Endothelial cell of umbilical vein (primary cell): ENCODE data around the gene ADCY5. TPM values are rescaled to one million over a fixed set of nuclear protein-coding genes. Genes with fewer than 3 reads are reported as not detected.

Experiments used
- BruUV-seq: library from RNA; stranded (reverse); fragments of 400-500 nt; replicated peaks from 2 replicates; lab custom pipeline; 2021; lab: Mats Ljungman, UMichigan
- CTCF ChIA-PET: fragments of 300-600, 350-600 bp; sonication (Branson Sonifier 250); formaldehyde crosslinking; loops from one replicate; lab custom pipeline; 2021; ENCODE audit warnings: antibody characterized with exemption, inconsistent platforms; lab: Charles Lee
- POLR2A ChIA-PET: fragments of 300-600, 350-600 bp; sonication (Branson Sonifier 250); formaldehyde crosslinking; loops from one replicate; lab custom pipeline; 2021; ENCODE audit warnings: antibody characterized with exemption, inconsistent platforms; lab: Charles Lee
- DNase-seq: peaks from one replicate; pipeline ENCODE4 v3.0.0-alpha.2; 2011; ENCODE audit warnings: low read depth, low spot score
- FAIRE-seq: peaks from 2 replicates; lab custom pipeline; 2011; peaks lifted over from hg19 to GRCh38; lab: Jason Lieb, UNC
- H2AFZ ChIP-seq: 2 replicates; pipeline ENCODE4 v1.6.0; 2012; ENCODE audit warnings: low read depth, low read length, control low read depth, inconsistent platforms
- H3K27ac ChIP-seq: 2 replicates; pipeline ENCODE4 v1.5.1; 2011; ENCODE audit warnings: low read depth, mild to moderate bottlenecking, control low read depth, low read length, moderate library complexity; ENCODE audit not compliant: insufficient read depth
- H3K27me3 ChIP-seq, 2 experiments: 2 replicates each; pipeline versions ENCODE4 v1.6.0 to v1.6.1; 2011; ENCODE audit warnings: low read length in 2 of 2, mixed read lengths in 1 of 2; ENCODE audit not compliant: control insufficient read depth in 2 of 2, insufficient read depth in 2 of 2
- H3K36me3 ChIP-seq, 2 experiments: 2 replicates in 1 of 2; 3 replicates in 1 of 2; pipeline ENCODE4 v1.5.1; 2011; ENCODE audit warnings: low read length in 2 of 2, mild to moderate bottlenecking in 1 of 2, moderate library complexity in 1 of 2; ENCODE audit not compliant: control insufficient read depth in 2 of 2, insufficient read depth in 2 of 2; ENCODE audit errors: extremely low read depth in 1 of 2
- H3K4me1 ChIP-seq: 3 replicates; pipeline ENCODE4 v1.5.1; 2011; ENCODE audit warnings: mild to moderate bottlenecking, low read length; ENCODE audit not compliant: control insufficient read depth, insufficient read depth; ENCODE audit errors: extremely low read depth
- H3K4me2 ChIP-seq: 2 replicates; pipeline ENCODE4 v1.6.1; 2011; ENCODE audit warnings: low read length, control low read depth, mixed read lengths; ENCODE audit not compliant: insufficient read depth
- H3K4me3 ChIP-seq, 3 experiments: fragments of 200-600 bp in 1 of 3; sonication (generic), shearing (Covaris generic) in 1 of 3; replicated peaks in 1 of 3; 2 replicates each; pipeline ENCODE4 v1.5.1; 2011 to 2016; ENCODE audit warnings: control low read depth in 3 of 3, low read length in 3 of 3, mild to moderate bottlenecking in 2 of 3, inconsistent platforms in 1 of 3, low read depth in 1 of 3, moderate library complexity in 1 of 3; ENCODE audit not compliant: insufficient read depth in 1 of 3
- H3K79me2 ChIP-seq: 2 replicates; pipeline ENCODE4 v1.6.0; 2012; ENCODE audit warnings: low read length, inconsistent platforms; ENCODE audit not compliant: control insufficient read depth, insufficient read depth
- H3K9ac ChIP-seq: replicated peaks from 2 replicates; pipeline ENCODE3; 2011; ENCODE audit warnings: low read length, control low read depth; ENCODE audit not compliant: insufficient read depth; ENCODE audit errors: extremely low read depth
- H3K9me1 ChIP-seq: replicated peaks from 3 replicates; pipeline ENCODE4 v1.6.0; 2011; ENCODE audit warnings: mild to moderate bottlenecking, low read length; ENCODE audit not compliant: control insufficient read depth, insufficient read depth; ENCODE audit errors: extremely low read depth
- H3K9me3 ChIP-seq: replicated peaks from 2 replicates; pipeline ENCODE4 v1.5.1; 2012; ENCODE audit warnings: low read length, inconsistent platforms; ENCODE audit not compliant: control insufficient read depth, insufficient read depth
- H4K20me1 ChIP-seq: replicated peaks from 2 replicates; pipeline ENCODE3; 2011; ENCODE audit warnings: mild to moderate bottlenecking, low read length; ENCODE audit not compliant: control insufficient read depth, insufficient read depth; ENCODE audit errors: extremely low read depth
- CTCF ChIP-seq, 2 donors: IDR thresholded peaks; 1 replicate in 1 of 2; 2 replicates in 1 of 2; pipeline ENCODE4 v1.5.1; 2011; ENCODE audit warnings: low read length in 2 of 2, mild to moderate bottlenecking in 2 of 2, moderate library complexity in 2 of 2, control low read depth in 1 of 2, inconsistent platforms in 1 of 2, low read depth in 1 of 2; ENCODE audit not compliant: insufficient read depth in 1 of 2; ENCODE audit errors: extremely low read depth in 1 of 2
- EZH2 ChIP-seq: IDR thresholded peaks from 2 replicates; pipeline ENCODE4 v1.6.1; 2012; ENCODE audit warnings: borderline replicate concordance, low read depth, mild to moderate bottlenecking, moderate library complexity, low read length, inconsistent platforms; ENCODE audit not compliant: severe bottlenecking
- FOS ChIP-seq: IDR thresholded peaks from 2 replicates; pipeline ENCODE4 v1.6.1; 2011; ENCODE audit warnings: mild to moderate bottlenecking, low read length, moderate library complexity, borderline replicate concordance; ENCODE audit not compliant: insufficient read depth
- GATA2 ChIP-seq: IDR thresholded peaks from 2 replicates; pipeline ENCODE4 v1.7.0; 2011; ENCODE audit warnings: low read depth, mild to moderate bottlenecking, moderate library complexity, mixed read lengths, low read length; ENCODE audit not compliant: insufficient read length, insufficient read depth
- JUN ChIP-seq: IDR thresholded peaks from 2 replicates; pipeline ENCODE4 v1.6.1; 2011; ENCODE audit warnings: borderline replicate concordance, low read depth; ENCODE audit not compliant: insufficient read length, insufficient read depth
- MAX ChIP-seq: IDR thresholded peaks from 2 replicates; pipeline ENCODE4 v1.6.1; 2011; ENCODE audit not compliant: insufficient read depth, insufficient read length
- MYC ChIP-seq: IDR thresholded peaks from one replicate; pipeline ENCODE4 v1.6.1; 2011; ENCODE audit warnings: mild to moderate bottlenecking, low read depth, low read length
- POLR2AphosphoS5 ChIP-seq: IDR thresholded peaks from 2 replicates; pipeline ENCODE4 v1.6.1; 2012; ENCODE audit warnings: low read depth, mild to moderate bottlenecking, control low read depth, low read length, moderate library complexity; ENCODE audit not compliant: insufficient read depth
- dilution Hi-C: fragments of 300-500 bp; cut with MboI; formaldehyde crosslinking; loops from one replicate; pipeline ENCODE4 v1.15.0; 2019; ENCODE audit warnings: low sequenced_read_pairs; ENCODE audit not compliant: extremely low pct_ligation_motif_present
- intact Hi-C: fragments of 100-400 bp; cut with micrococcal nuclease; formaldehyde crosslinking; loops from one replicate; pipeline ENCODE4 v1.10.0; 2022
- polyA plus RNA-seq, 4 experiments: library from polyadenylated mRNA; depleted of rRNA in 3 of 4; stranded (reverse) in 3 of 4; unstranded in 1 of 4; fragments of >200 nt; gene quantifications; 2 replicates each; pipeline versions ENCODE4 v1.2.1 to v1.2.3, GENCODE V29; 2011 to 2012; ENCODE audit warnings: missing spikeins in 1 of 4
- total RNA-seq: library from RNA; stranded (reverse); gene quantifications from 2 replicates; pipeline ENCODE4 v1.2.3, GENCODE V29; 2021

The ADCY5 gene
- total and polyA plus RNA-seq, 2 donors (not counting 3 experiments of a cell fraction or from before 2014, with no cell fraction given) = 0.01 TPM; not detected in 1

DNA sequence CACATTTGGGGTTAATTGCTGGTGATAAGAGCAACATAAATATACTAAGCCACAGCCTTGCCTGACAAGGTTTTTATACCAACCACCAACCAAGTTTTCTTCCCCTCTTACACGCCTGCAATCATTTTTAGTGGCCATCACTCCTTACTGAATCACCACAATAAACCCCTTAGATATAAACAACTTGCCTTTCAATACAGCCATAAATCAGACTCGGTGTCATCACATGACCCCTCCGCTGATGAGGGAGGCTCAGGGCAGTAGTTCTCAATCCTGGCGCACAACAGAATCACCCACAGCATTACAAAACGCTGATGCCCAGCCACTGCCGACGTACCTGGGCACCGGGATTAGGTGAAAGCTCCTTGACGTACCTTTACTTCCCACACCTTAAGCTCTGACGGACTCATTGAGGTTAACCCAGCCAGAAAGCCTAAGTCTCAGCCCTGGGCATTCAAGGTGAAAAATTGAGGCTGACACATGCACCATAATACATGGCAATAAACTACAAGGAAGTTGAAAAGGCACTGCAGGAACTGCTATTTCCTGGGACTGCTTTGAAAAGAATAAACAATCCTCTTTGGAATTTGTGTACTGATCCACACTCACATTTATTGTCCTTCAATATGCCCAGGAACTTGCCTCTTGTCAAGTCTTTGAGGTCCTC, 17.1 kb downstream of the ADCY5 start:
- intact Hi-C loops (no loop called here), dilution Hi-C loops (no loop called here)
- no peaks in the 10 kb centered on the region for H3K36me3 ChIP-seq
- H3K79me2 ChIP-seq = no peaks in the 10 kb centered on the region
- TF ChIP-seq CTCF (IDR thresholded peaks at IDR 0.05; ENCODE audit: extremely low read depth in 1 of 2, insufficient read depth in 1 of 2, low read depth in 1 of 2, low read length in 2 of 2) = no peak
- TF ChIP-seq GATA2 = no peak
- TF ChIP-seq POLR2AphosphoS5 = no peak
- no peak for TF ChIP-seq FOS
- no peak for TF ChIP-seq MYC
- no peak for TF ChIP-seq JUN
- no peak for TF ChIP-seq MAX
- TF ChIP-seq EZH2 = no peak
- H3K27ac ChIP-seq = no peak overlapping the region
- H2AFZ ChIP-seq = no peak overlapping the region
- H3K4me2 ChIP-seq = no peak overlapping the region
- ChIA-PET CTCF (interaction anchor here (0.7 kb wide), 1 partner anchor 42 kb away, joined by 3 read pairs; no protein-coding TSS in a partner anchor), POLR2A (no interaction called here)
- no peaks in the 10 kb centered on the region for H4K20me1 ChIP-seq
- H3K27me3 ChIP-seq = peaks cover 11 to 15% of the 10 kb centered on the region in 2 experiments
- no peaks in the 10 kb centered on the region for H3K9me3 ChIP-seq
- no peak for FAIRE-seq
- no peaks in the 10 kb centered on the region for H3K4me1 ChIP-seq
- BruUV-seq = no TSS peak
- no peak for DNase-seq
- H3K9me1 ChIP-seq = no peaks in the 10 kb centered on the region
- no peak overlapping the region for H3K9ac ChIP-seq
- H3K4me3 ChIP-seq = no peak overlapping the region
